ENCODE measurements around the gene FXYD2.

The FXYD2 gene

GRCh38 chr11:117830072-117830471 lies 5.5 kb upstream of the FXYD2 start:
- H3K36me3 ChIP-seq (ENCODE audit: insufficient read depth, low read length), result no peaks in the 10 kb centered on the region

GRCh38 chr11:117829369-117829725 lies 4.8 kb upstream of the FXYD2 start:
- no peak overlapping the region for H3K9ac ChIP-seq (ENCODE audit: low read length)
- no peaks in the 10 kb centered on the region for H3K4me1 ChIP-seq (ENCODE audit: insufficient read depth, low read length, severe bottlenecking)
- H3K9me3 ChIP-seq (ENCODE audit: low read length), result no peaks in the 10 kb centered on the region
- H3K9me2 ChIP-seq (ENCODE audit: low read depth, low read length), result no peaks in the 10 kb centered on the region
- no peak overlapping the region for H3K27ac ChIP-seq (ENCODE audit: low read depth, low read length, poor library complexity, severe bottlenecking)
- TF ChIP-seq CTCF (IDR thresholded peaks at IDR 0.05; ENCODE audit: low read length) (no peak), EZH2 (IDR thresholded peaks at IDR 0.05; ENCODE audit: borderline replicate concordance, low read length) (no peak)
- no peak overlapping the region for H3K4me3 ChIP-seq (ENCODE audit: low read depth, low read length, poor library complexity, severe bottlenecking)
- H3K79me2 ChIP-seq (ENCODE audit: insufficient read depth, low read length), result no peaks in the 10 kb centered on the region
- no peaks in the 10 kb centered on the region for H3K27me3 ChIP-seq (ENCODE audit: insufficient read depth, low read length)
- no peaks in the 10 kb centered on the region for H3K36me3 ChIP-seq (ENCODE audit: insufficient read depth, low read length)
- no peak overlapping the region for H2AFZ ChIP-seq (ENCODE audit: low read length)
- H3F3A ChIP-seq (ENCODE audit: insufficient read depth, low read length), result no peaks in the 10 kb centered on the region
- no peaks in the 10 kb centered on the region for H4K20me1 ChIP-seq (ENCODE audit: insufficient read depth, low read length)
- H3K4me2 ChIP-seq (ENCODE audit: low read length), result no peak overlapping the region

More at GRCh38 chr11:117830072-117830471, 5.5 kb upstream of the FXYD2 start:
- Histone ChIP-seq H3K4me2 (ENCODE audit: low read length) (no peak overlapping the region), H3K27ac (ENCODE audit: low read depth, low read length, poor library complexity, severe bottlenecking) (no peak overlapping the region), H3K9me2 (ENCODE audit: low read depth, low read length) (no peaks in the 10 kb centered on the region), H3K79me2 (ENCODE audit: insufficient read depth, low read length) (no peaks in the 10 kb centered on the region), H3K4me3 (ENCODE audit: low read depth, low read length, poor library complexity, severe bottlenecking) (no peak overlapping the region), H3K9ac (ENCODE audit: low read length) (no peak overlapping the region), H3K9me3 (ENCODE audit: low read length) (no peaks in the 10 kb centered on the region), H3K4me1 (ENCODE audit: insufficient read depth, low read length, severe bottlenecking) (no peaks in the 10 kb centered on the region), H2AFZ (ENCODE audit: low read length) (no peak overlapping the region), H3K27me3 (ENCODE audit: insufficient read depth, low read length) (no peaks in the 10 kb centered on the region), H3F3A (ENCODE audit: insufficient read depth, low read length) (no peaks in the 10 kb centered on the region), H4K20me1 (ENCODE audit: insufficient read depth, low read length) (no peaks in the 10 kb centered on the region)
- no peak for TF ChIP-seq CTCF (IDR thresholded peaks at IDR 0.05; ENCODE audit: low read length)
- no peak for TF ChIP-seq EZH2 (IDR thresholded peaks at IDR 0.05; ENCODE audit: borderline replicate concordance, low read length)

GRCh38 chr11:117828611-117829368 lies 4.2 kb upstream of the FXYD2 start:
- Histone ChIP-seq H3K9ac (ENCODE audit: low read length) (no peak overlapping the region), H3K27me3 (ENCODE audit: insufficient read depth, low read length) (no peaks in the 10 kb centered on the region), H2AFZ (ENCODE audit: low read length) (no peak overlapping the region), H4K20me1 (ENCODE audit: insufficient read depth, low read length) (no peaks in the 10 kb centered on the region), H3K27ac (ENCODE audit: low read depth, low read length, poor library complexity, severe bottlenecking) (no peak overlapping the region), H3K9me2 (ENCODE audit: low read depth, low read length) (no peaks in the 10 kb centered on the region), H3K4me1 (ENCODE audit: insufficient read depth, low read length, severe bottlenecking) (no peaks in the 10 kb centered on the region), H3K36me3 (ENCODE audit: insufficient read depth, low read length) (no peaks in the 10 kb centered on the region), H3K4me2 (ENCODE audit: low read length) (no peak overlapping the region), H3F3A (ENCODE audit: insufficient read depth, low read length) (no peaks in the 10 kb centered on the region), H3K4me3 (ENCODE audit: low read depth, low read length, poor library complexity, severe bottlenecking) (no peak overlapping the region), H3K79me2 (ENCODE audit: insufficient read depth, low read length) (no peaks in the 10 kb centered on the region), H3K9me3 (ENCODE audit: low read length) (no peaks in the 10 kb centered on the region)
- TF ChIP-seq CTCF (IDR thresholded peaks at IDR 0.05; ENCODE audit: low read length) (no peak), EZH2 (IDR thresholded peaks at IDR 0.05; ENCODE audit: borderline replicate concordance, low read length) (no peak)
